HG03558 (cell line): ENCODE data around the gene TGFB1.
"Not testable (repeated sequence)": the region's sequence is repeated elsewhere in the genome, so short reads cannot be mapped to it uniquely, and the experiment has no call there.

ENCODE experiments used
- ATAC-seq: cut with Tn5 transposase; IDR thresholded peaks from one replicate; pipeline ENCODE4 v1.9.1; 2021; ENCODE audit warnings: moderate number of reproducible peaks; ENCODE audit not compliant: unreplicated experiment; ENCODE audit errors: extremely low read depth

The TGFB1 gene

DNA sequence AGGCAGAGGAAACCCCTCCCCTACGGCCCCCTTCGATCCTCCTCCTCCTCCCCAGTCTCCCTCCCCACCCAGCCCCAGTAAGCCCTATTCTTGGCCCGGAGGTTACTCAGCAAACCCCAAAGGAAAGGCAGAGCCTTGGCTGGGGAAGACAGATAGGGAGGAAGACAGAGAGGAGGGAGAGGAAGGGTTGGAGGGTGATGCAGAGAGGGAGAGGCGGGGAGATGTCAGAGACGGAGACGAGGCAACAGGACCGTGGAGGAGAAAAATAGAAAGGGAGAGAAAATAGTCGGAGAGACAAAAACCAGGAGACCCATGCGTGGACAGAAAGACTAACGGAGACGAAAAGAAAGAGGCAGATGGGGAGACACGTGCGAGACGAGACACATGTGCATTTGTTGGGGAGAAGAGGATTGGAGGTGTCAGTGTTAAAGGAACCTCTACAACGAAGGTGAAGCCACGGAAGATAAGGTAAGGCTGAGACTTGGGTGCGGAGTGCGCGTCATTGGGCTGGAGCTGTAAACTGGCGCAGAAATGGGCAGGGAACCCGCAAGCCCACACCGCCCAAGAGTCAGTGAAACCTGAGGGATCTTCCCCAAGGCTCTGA lies 2.9 kb downstream of the TGFB1 start:
- ATAC-seq: no peak

- not testable (repeated sequence) for ATAC-seq
Measured at GRCh38 chr19:41346916-41347315, 6.8 kb downstream of the TGFB1 start.

- ATAC-seq: no peak
Measured at GRCh38 chr19:41344162-41344561, 9.6 kb downstream of the TGFB1 start.

GRCh38 chr19:41341669-41342490 lies 11.8 kb downstream of the TGFB1 start:
- no peak for ATAC-seq

- no peak for ATAC-seq
Measured at GRCh38 chr19:41339936-41340335, 13.8 kb downstream of the TGFB1 start.

- no peak for ATAC-seq
Measured at GRCh38 chr19:41335467-41335866, 18.3 kb downstream of the TGFB1 start.

GRCh38 chr19:41334793-41335192 lies 18.9 kb downstream of the TGFB1 start:
- ATAC-seq: no peak

DNA sequence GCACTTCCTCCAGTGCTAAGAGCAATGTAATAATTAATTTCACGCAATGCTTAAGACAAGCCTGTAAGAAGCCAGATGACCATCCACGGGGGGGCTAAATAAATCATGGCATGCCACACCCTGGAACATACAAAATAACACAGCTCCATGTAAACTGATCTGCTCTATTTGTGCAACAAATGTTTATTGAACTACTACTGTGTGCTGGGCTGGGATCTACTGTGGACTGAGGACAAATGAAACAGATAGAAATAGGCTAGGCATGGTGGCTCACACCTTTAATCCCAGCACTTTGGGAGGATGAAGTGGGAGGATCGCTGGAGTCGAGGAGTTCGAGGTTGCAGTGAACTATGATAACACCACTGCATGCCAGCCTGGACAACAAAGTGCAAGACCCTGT lies 21.3 kb downstream of the TGFB1 start:
- ATAC-seq: no peak

DNA sequence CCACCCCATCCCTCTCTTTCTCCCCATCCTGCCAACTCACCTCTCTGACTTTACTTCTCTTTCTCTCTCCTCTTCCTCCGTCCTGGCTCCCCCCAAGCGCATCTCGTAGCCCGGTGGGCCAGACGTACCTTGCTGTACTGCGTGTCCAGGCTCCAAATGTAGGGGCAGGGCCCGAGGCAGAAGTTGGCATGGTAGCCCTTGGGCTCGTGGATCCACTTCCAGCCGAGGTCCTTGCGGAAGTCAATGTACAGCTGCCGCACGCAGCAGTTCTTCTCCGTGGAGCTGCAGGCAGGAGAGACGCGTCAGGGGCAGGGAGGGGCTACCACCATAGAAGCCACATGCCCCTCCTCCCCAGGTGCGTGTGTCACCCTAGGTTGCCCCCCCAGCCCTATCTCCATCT lies 21.7 kb downstream of the TGFB1 start:
- ATAC-seq: no peak

GRCh38 chr19:41330946-41331678 lies 22.6 kb downstream of the TGFB1 start:
- ATAC-seq: no peak

DNA sequence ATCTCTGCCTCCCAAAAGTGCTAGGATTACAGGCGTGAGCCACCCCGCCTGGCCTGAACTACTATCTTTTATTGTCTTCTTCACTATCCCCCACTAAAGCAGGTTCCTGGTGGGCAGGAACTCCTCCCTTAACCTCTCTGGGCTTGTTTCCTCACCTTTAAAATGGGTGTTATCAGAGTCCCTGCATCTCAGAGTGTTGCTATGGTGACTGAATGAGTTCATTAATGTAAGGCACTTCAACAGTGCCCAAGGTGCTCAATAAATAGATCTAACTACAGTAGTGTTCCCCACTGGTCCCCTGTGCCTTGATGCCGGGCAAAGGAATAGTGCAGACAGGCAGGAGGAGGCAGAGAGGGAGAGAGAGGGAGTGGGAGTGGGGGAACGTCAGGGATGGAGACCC lies 23.2 kb downstream of the TGFB1 start:
- ATAC-seq: no peak

GRCh38 chr19:41328842-41329225 lies 24.9 kb downstream of the TGFB1 start:
- no peak for ATAC-seq

GRCh38 chr19:41328157-41328841 lies 25.4 kb downstream of the TGFB1 start:
- no peak for ATAC-seq

GRCh38 chr19:41327576-41328156 lies 26.1 kb downstream of the TGFB1 start:
- ATAC-seq: no peak

DNA sequence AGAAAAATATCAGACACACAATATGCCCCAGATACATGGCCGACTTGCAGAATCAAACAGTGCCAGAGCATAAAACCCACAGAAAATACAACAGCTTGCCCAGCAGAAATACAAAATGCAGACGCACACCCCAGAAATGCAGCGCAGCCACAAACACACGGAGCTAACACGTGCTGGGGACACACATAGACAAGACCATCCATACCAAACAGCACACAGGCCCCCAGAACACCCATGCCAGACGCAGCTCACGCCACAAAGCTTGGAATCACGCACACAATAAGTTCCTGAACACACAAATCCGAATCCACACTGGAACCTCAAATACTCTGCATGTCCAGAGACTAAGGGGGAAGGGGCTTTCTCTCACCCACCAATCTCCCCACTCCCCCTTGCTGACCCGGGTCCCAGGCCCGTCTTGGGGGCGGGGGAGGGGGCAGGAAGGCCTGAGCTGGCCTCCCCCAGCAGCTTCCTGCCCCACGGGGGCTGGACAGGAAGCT lies 26.6 kb downstream of the TGFB1 start:
- ATAC-seq: no peak

- no peak for ATAC-seq
Measured at GRCh38 chr19:41325947-41326706, 27.6 kb downstream of the TGFB1 start.

- ATAC-seq: no peak
Measured at GRCh38 chr19:41325640-41325946, 28.1 kb downstream of the TGFB1 start.

- no peak for ATAC-seq
Measured at GRCh38 chr19:41324921-41325639, 28.6 kb downstream of the TGFB1 start.

DNA sequence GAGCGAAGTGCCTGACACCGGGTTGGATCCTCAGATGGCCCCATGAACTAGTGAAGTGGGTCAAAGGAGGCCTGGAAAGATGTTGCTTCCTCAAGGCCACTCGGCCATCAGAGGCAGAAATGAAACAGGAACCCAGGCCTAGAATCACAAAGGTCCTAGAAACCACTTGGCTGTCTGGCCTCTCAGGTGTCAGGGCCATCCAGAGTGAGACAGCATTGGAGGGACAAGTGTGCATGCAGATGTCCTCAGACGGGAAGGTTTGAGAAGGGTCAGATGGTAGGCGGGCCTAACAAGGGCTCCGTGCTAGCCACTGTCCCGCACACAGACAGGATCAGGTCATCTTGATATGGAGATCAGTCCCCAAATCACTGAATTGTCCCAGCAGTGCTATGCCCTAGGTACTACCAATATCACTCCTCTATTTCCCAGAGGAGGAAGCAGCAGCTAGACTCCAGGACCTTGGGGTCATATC lies 29.5 kb downstream of the TGFB1 start:
- no peak for ATAC-seq
